Astrocyte of the spinal cord (primary cell): Measurements from ENCODE around the gene KRT82.

Experiments
- DNase-seq: peaks from one replicate; pipeline ENCODE4 v3.0.0; 2011; ENCODE audit warnings: low read depth, low spot score
- H3K4me3 ChIP-seq: 2 replicates; pipeline ENCODE4 v1.5.1; 2011; ENCODE audit warnings: low read depth, mild to moderate bottlenecking, low read length, moderate library complexity
- in situ Hi-C: cut with HindIII; loops from 2 replicates; pipeline ENCODE4 v1.10.0; 2017; ENCODE audit warnings: low sequenced_read_pairs
- TF ChIP-seq, protein P1 (sequence below): IDR thresholded peaks from 2 replicates; pipeline ENCODE4 v1.5.1; 2012; ENCODE audit warnings: low read depth, mild to moderate bottlenecking, low read length, inconsistent platforms

KRT82 gene

GRCh38 chr12:52360106-52360662 is 46.0 kb downstream of the KRT82 start:
- in situ Hi-C loops: no loop called here
- no peak for DNase-seq
- H3K4me3 ChIP-seq: no peak overlapping the region
- TF ChIP-seq, protein P1, sequence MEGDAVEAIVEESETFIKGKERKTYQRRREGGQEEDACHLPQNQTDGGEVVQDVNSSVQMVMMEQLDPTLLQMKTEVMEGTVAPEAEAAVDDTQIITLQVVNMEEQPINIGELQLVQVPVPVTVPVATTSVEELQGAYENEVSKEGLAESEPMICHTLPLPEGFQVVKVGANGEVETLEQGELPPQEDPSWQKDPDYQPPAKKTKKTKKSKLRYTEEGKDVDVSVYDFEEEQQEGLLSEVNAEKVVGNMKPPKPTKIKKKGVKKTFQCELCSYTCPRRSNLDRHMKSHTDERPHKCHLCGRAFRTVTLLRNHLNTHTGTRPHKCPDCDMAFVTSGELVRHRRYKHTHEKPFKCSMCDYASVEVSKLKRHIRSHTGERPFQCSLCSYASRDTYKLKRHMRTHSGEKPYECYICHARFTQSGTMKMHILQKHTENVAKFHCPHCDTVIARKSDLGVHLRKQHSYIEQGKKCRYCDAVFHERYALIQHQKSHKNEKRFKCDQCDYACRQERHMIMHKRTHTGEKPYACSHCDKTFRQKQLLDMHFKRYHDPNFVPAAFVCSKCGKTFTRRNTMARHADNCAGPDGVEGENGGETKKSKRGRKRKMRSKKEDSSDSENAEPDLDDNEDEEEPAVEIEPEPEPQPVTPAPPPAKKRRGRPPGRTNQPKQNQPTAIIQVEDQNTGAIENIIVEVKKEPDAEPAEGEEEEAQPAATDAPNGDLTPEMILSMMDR: no peak

- no peak for DNase-seq
- TF ChIP-seq, protein P1: no peak
- no peak overlapping the region for H3K4me3 ChIP-seq
- in situ Hi-C loops: no loop called here
Measured at GRCh38 chr12:52359621-52360061, 46.5 kb downstream of the KRT82 start.

DNA sequence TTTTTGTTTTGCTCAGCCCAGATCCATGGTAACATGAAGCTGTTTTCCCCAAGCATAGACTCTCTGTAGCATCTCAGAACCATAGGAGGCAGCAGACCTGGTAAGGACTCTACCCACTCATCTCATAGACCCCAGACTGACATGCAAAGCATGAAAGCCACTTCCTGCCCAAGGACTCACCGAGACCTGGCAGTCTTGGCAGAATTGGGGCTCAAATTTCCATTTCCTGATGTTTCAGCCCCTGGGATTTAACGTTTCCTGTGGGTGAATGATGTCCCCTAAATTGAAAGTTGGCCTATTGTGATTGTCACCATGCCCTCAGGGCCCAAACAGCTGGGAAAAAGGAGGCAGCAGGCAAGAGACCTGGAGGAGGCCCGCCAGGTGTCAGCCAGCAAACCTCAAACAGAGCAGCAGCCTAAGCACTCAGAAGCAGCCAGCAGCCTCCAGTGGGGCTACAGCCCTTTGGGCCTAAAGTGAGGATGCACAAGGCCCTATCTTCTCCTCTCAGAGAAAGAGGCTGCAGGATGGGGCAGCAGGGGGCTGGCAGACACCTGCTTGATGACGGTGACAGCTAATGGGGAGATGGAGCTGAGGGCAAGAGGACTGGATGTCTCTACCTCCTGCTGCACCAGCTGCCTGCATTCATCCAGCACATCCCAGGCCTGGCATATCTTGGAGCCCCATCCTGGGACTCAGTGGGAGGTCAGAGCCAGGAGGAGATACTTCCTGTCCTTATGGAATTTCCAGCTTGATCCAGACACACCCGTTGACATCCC is 47.4 kb downstream of the KRT82 start:
- TF ChIP-seq, protein P1: no peak
- no peak overlapping the region for H3K4me3 ChIP-seq
- no peak for DNase-seq
- in situ Hi-C loops: no loop called here

GRCh38 chr12:52356762-52357580 is 49.2 kb downstream of the KRT82 start:
- TF ChIP-seq, protein P1: no peak
- in situ Hi-C loops: no loop called here
- DNase-seq: no peak

GRCh38 chr12:52356031-52356761 is 49.9 kb downstream of the KRT82 start:
- in situ Hi-C loops: no loop called here
- no peak for DNase-seq
- no peak overlapping the region for H3K4me3 ChIP-seq
- TF ChIP-seq, protein P1: no peak

More at GRCh38 chr12:52356762-52357580, 49.2 kb downstream of the KRT82 start:
- no peak overlapping the region for H3K4me3 ChIP-seq

- TF ChIP-seq, protein P1: no peak
- no peak overlapping the region for H3K4me3 ChIP-seq
- in situ Hi-C loops: no loop called here
- DNase-seq: no peak
Measured at GRCh38 chr12:52355176-52355575, 51.0 kb downstream of the KRT82 start.
